Hepatocyte (in vitro differentiated cells): ENCODE data around the gene FNDC11.

ENCODE experiments used
- CTCF ChIP-seq: fragments of 200-600 bp; sonication (generic); IDR thresholded peaks from 2 replicates; pipeline ENCODE4 v1.5.1; 2016; ENCODE audit warnings: antibody characterized with exemption, mild to moderate bottlenecking; ENCODE audit not compliant: poor library complexity
- EZH2phosphoT487 ChIP-seq: fragments of 200-600 bp; sonication (generic); IDR thresholded peaks from one replicate; pipeline ENCODE4 v1.6.1; 2018; ENCODE audit warnings: antibody characterized with exemption, mild to moderate bottlenecking, low read depth, moderate library complexity; ENCODE audit not compliant: unreplicated experiment, severe bottlenecking

- no peak for TF ChIP-seq EZH2phosphoT487
- no peak for TF ChIP-seq CTCF
These were observed 7.6 kb upstream of the FNDC11 start for GRCh38 chr20:63546256-63546955.
